Dermis microvascular lymphatic vessel endothelial cell (primary cell): ENCODE measurements around the gene PADI3. TPM values are rescaled to one million over a fixed set of nuclear protein-coding genes. Genes with fewer than 3 reads are reported as not detected.

ENCODE experiments used
- DNase-seq, 2 donors: peaks; one replicate each; pipeline versions ENCODE4 v3.0.0 to v3.0.0-alpha.2; 2010; ENCODE audit warnings: low read depth in 2 of 2
- total RNA-seq: library from RNA; depleted of rRNA; stranded (reverse); fragments of >200 nt; gene quantifications from 2 replicates; pipeline ENCODE4 v1.2.1, GENCODE V29; 2014

The PADI3 gene
- total RNA-seq, 1 donor from 2014 or later, result not detected

GRCh38 chr1:17215545-17215890 is 33.4 kb upstream of the PADI3 start:
- no peak for DNase-seq

- peak in 1 of 2 donors; percentile 34 for DNase-seq
Measured at GRCh38 chr1:17216078-17216477, 32.8 kb upstream of the PADI3 start.

- no peak for DNase-seq
Measured at GRCh38 chr1:17217607-17218006, 31.3 kb upstream of the PADI3 start.

GRCh38 chr1:17218939-17219338 is 30.0 kb upstream of the PADI3 start:
- no peak for DNase-seq

GRCh38 chr1:17220287-17220686 is 28.6 kb upstream of the PADI3 start:
- no peak for DNase-seq

- DNase-seq, result no peak
Measured at GRCh38 chr1:17222557-17222956, 26.3 kb upstream of the PADI3 start.

GRCh38 chr1:17224434-17224833 is 24.5 kb upstream of the PADI3 start:
- DNase-seq, result no peak

- no peak for DNase-seq
Measured at GRCh38 chr1:17225140-17225539, 23.8 kb upstream of the PADI3 start.

GRCh38 chr1:17227358-17227915 is 21.5 kb upstream of the PADI3 start:
- DNase-seq, result no peak

GRCh38 chr1:17228619-17229018 is 20.3 kb upstream of the PADI3 start:
- no peak for DNase-seq

- no peak for DNase-seq
Measured at GRCh38 chr1:17229379-17229778, 19.5 kb upstream of the PADI3 start.

GRCh38 chr1:17230106-17230505 is 18.8 kb upstream of the PADI3 start:
- DNase-seq, result no peak

GRCh38 chr1:17230671-17231310 is 18.1 kb upstream of the PADI3 start:
- DNase-seq, result no peak

- DNase-seq, result peak in 1 of 2 donors; percentile 53
Measured at GRCh38 chr1:17232759-17233661, 15.9 kb upstream of the PADI3 start.

- peak; percentile 80 to 90 for DNase-seq
Measured at GRCh38 chr1:17233675-17234320, 15.1 kb upstream of the PADI3 start.

GRCh38 chr1:17234405-17234804 is 14.5 kb upstream of the PADI3 start:
- DNase-seq, result no peak

- no peak for DNase-seq
Measured at GRCh38 chr1:17235135-17235885, 13.6 kb upstream of the PADI3 start.

- peak; percentile 70 to 79 for DNase-seq
Measured at GRCh38 chr1:17236779-17237560, 11.9 kb upstream of the PADI3 start.

GRCh38 chr1:17237561-17237903 is 11.4 kb upstream of the PADI3 start:
- DNase-seq, result no peak

GRCh38 chr1:17239420-17239819 is 9.5 kb upstream of the PADI3 start:
- peak; percentile 66 to 86 for DNase-seq
